T-helper 17 cell (primary cell): ENCODE results near the gene SGPL1. TPM values are rescaled to one million over a fixed set of nuclear protein-coding genes. Genes with fewer than 3 reads are reported as not detected.
"Not testable (repeated sequence)": the region's sequence is repeated elsewhere in the genome, so short reads cannot be mapped to it uniquely, and the experiment has no call there.

ENCODE experiments used
- ATAC-seq: fragments of 150-1000 bp; cut with Tn5 transposase; 2 replicates; pipeline ENCODE4 v1.10.0; 2021; ENCODE audit warnings: mild to moderate bottlenecking, moderate library complexity
- DNase-seq, 3 donors: peaks; one replicate each; pipeline versions ENCODE4 v3.0.0 to v3.0.0-alpha.2; 2020 to 2021
- H3K9me3 ChIP-seq: one replicate; pipeline ENCODE4 v1.7.0; 2013; ENCODE audit warnings: low read length, mild to moderate bottlenecking; ENCODE audit not compliant: control insufficient read depth, poor library complexity, severe bottlenecking
- H3K27ac Mint-ChIP-seq: one replicate; pipeline ENCODE4 v1.8.0; 2022; ENCODE audit warnings: mild to moderate bottlenecking, moderate library complexity, mixed read lengths
- H3K27me3 Mint-ChIP-seq: one replicate; pipeline ENCODE4 v1.8.0; 2022; ENCODE audit warnings: mixed read lengths
- H3K36me3 Mint-ChIP-seq: one replicate; pipeline ENCODE4 v1.8.0; 2022; ENCODE audit warnings: low read depth, mixed read lengths
- H3K4me1 Mint-ChIP-seq: one replicate; pipeline ENCODE4 v1.8.0; 2022; ENCODE audit warnings: mild to moderate bottlenecking, mixed read lengths
- H3K4me3 Mint-ChIP-seq: one replicate; pipeline ENCODE4 v1.8.0; 2022; ENCODE audit warnings: mild to moderate bottlenecking, moderate library complexity, mixed read lengths
- total RNA-seq, 4 donors: library from RNA in 2 of 4; stranded (reverse) in 2 of 4; gene quantifications; one replicate each; pipeline ENCODE4 v1.2.3 and lab custom pipeline; 2022 to 2026

Gene SGPL1
- total RNA-seq, 2 donors from 2014 or later = 21.5 to 22.8 TPM

DNA sequence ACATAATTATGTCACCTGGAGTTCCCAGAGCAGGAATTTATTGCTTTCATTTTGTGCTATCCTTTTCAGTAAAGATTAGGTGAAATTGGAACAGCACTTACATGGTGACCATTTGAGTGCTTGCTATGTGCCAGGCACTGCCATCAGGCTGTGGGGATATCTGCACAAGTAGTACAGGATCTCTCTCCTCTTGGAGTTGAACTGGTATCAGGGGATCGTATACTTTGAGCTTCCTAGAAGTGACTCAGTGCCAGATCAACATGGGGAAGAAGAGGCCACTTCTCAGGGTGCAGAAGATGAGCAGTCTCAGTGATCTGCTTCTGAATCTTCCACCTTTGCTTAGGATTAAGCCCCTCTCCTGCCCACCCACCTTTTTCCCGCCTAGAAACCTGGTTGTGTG is 29.5 kb downstream of the SGPL1 start:
- H3K27me3 Mint-ChIP-seq = no peaks in the 10 kb centered on the region
- no peak for DNase-seq
- peaks cover 14% of the 10 kb centered on the region for H3K4me1 Mint-ChIP-seq
- H3K4me3 Mint-ChIP-seq = no peak overlapping the region
- no peak for ATAC-seq
- H3K36me3 Mint-ChIP-seq = peaks cover 12% of the 10 kb centered on the region
- no peaks in the 10 kb centered on the region for H3K9me3 ChIP-seq
- no peak overlapping the region for H3K27ac Mint-ChIP-seq

DNA sequence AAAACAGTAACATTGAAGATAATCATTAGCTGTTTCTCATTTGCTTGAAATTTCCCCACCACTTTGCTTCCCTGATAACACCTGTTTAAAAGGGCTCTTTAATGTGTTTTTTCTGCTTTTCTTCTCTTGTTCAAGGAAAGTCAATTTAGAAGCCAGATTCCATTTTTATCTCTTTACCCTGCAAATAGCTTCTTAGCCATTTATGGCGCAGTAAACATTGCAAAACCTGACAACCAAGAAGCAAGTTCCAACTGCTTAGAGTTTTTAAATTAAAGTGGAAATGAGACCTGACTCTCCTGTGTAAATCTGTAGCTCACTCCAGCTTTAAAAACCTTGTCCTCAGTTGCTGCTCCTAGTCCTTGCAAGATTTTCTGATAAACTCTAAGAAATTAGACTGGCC is 30.1 kb downstream of the SGPL1 start:
- no peak for DNase-seq
- H3K36me3 Mint-ChIP-seq = peaks cover 12% of the 10 kb centered on the region
- H3K9me3 ChIP-seq = no peaks in the 10 kb centered on the region
- no peak overlapping the region for H3K27ac Mint-ChIP-seq
- no peak for ATAC-seq
- peaks cover 14% of the 10 kb centered on the region for H3K4me1 Mint-ChIP-seq
- no peaks in the 10 kb centered on the region for H3K27me3 Mint-ChIP-seq
- H3K4me3 Mint-ChIP-seq = no peak overlapping the region

DNA sequence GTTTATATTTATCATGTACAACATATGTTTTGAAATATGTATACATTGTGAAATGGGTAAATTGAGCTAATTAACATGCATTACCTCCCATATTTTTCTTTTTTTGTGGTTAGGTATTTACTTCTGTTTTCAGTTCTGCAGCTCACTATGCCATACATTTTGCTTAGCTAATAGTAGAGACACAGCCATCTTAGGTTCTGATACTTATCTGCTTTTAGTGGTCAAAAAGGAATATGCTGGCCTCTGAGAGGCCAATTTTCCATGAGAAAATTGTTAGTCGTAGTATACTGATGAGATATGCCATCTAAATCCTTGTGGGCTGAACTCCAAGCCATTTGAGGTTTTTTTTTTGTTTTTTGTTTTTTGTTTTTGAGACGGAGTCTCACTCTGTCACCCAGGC is 31.0 kb downstream of the SGPL1 start:
- no peaks in the 10 kb centered on the region for H3K27me3 Mint-ChIP-seq
- no peak for ATAC-seq
- DNase-seq = no peak
- H3K27ac Mint-ChIP-seq = no peak overlapping the region
- peaks cover 10% of the 10 kb centered on the region for H3K36me3 Mint-ChIP-seq
- H3K4me1 Mint-ChIP-seq = peaks cover 13% of the 10 kb centered on the region
- H3K9me3 ChIP-seq = no peaks in the 10 kb centered on the region
- H3K4me3 Mint-ChIP-seq = no peak overlapping the region

DNA sequence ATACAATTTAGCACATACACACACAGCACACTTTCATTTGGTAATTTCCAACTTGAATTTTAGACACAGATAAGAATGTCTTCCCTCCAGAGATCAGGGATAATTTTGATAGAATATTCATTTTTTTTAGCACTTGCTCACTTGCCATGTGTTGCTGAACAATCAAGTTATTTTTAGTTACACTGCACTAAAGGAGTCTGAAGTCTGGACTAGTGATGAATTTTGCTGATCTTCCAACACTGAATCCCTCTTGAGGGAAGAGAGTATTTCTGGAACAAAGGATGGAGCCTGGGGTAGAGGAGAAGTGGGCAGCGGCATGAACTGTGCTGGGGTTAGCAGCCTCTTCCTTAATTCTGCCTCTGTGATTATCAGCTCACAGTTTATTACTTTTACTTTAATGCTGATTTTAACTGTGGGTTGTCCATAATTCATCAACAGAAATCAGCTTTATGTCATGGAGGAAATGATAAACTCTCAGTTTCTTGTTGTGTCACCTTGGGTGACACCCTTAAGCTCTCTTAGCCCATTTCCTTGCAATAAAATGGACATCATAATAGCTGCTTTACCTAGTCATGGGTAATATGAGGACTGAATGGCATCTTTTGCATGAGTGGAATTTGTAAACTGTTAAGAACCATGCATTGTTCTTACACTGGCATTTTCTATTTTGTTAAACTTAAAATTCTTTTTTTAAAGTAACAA is 32.1 kb downstream of the SGPL1 start:
- H3K27me3 Mint-ChIP-seq = no peaks in the 10 kb centered on the region
- DNase-seq (no peak), ATAC-seq (no peak)
- peaks cover 8% of the 10 kb centered on the region for H3K36me3 Mint-ChIP-seq
- H3K9me3 ChIP-seq = no peaks in the 10 kb centered on the region
- H3K4me3 Mint-ChIP-seq = no peak overlapping the region
- H3K4me1 Mint-ChIP-seq = peaks cover 13% of the 10 kb centered on the region
- no peak overlapping the region for H3K27ac Mint-ChIP-seq

DNA sequence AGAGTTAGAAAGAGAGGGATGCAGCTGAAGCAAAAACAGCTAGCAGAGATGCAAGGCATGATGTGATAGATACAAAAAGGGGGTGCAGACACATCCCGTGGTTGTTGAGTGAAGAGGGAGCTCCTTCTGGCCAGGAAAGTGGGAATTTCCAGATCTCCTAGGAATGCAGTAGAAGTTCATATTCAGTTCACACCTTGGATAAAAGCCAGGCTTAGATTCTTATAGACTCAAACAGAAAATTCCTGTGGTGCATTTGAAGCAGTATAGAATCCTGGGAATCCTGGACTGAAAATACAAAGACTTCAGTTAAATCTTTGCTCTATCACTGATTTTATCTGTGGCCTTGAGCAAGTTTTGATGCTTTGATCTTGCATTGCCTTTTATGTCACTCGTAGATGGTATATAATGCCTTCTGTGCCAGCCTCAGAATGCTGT is 33.9 kb downstream of the SGPL1 start:
- no peaks in the 10 kb centered on the region for H3K27me3 Mint-ChIP-seq
- no peak for ATAC-seq
- H3K4me3 Mint-ChIP-seq = no peak overlapping the region
- peaks cover 5% of the 10 kb centered on the region for H3K36me3 Mint-ChIP-seq
- H3K9me3 ChIP-seq = no peaks in the 10 kb centered on the region
- H3K27ac Mint-ChIP-seq = no peak overlapping the region
- DNase-seq = no peak
- peaks cover 9% of the 10 kb centered on the region for H3K4me1 Mint-ChIP-seq

DNA sequence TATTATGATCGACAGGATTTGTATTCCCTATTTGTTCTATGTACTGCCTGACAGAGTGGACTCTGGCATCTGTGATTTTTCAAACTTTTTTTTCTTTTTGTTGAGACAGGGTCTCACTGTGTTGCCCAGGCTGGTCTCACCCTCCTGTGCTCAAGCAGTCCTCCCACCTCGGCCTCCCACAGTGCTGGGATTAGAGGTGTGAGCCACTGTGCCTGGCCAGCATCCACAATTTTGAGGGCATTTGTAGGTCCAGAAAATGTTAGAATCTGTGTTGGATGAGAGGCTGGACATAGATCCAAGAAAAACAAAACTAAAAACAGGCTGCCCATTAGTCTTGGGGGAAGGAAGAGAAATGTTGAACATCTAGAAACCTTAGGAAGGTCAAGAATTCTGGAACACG is 34.3 kb downstream of the SGPL1 start:
- H3K4me3 Mint-ChIP-seq = no peak overlapping the region
- H3K4me1 Mint-ChIP-seq = peaks cover 9% of the 10 kb centered on the region
- H3K9me3 ChIP-seq = no peaks in the 10 kb centered on the region
- DNase-seq = no peak
- no peaks in the 10 kb centered on the region for H3K27me3 Mint-ChIP-seq
- H3K36me3 Mint-ChIP-seq = peaks cover 5% of the 10 kb centered on the region
- ATAC-seq = no peak
- H3K27ac Mint-ChIP-seq = no peak overlapping the region

DNA sequence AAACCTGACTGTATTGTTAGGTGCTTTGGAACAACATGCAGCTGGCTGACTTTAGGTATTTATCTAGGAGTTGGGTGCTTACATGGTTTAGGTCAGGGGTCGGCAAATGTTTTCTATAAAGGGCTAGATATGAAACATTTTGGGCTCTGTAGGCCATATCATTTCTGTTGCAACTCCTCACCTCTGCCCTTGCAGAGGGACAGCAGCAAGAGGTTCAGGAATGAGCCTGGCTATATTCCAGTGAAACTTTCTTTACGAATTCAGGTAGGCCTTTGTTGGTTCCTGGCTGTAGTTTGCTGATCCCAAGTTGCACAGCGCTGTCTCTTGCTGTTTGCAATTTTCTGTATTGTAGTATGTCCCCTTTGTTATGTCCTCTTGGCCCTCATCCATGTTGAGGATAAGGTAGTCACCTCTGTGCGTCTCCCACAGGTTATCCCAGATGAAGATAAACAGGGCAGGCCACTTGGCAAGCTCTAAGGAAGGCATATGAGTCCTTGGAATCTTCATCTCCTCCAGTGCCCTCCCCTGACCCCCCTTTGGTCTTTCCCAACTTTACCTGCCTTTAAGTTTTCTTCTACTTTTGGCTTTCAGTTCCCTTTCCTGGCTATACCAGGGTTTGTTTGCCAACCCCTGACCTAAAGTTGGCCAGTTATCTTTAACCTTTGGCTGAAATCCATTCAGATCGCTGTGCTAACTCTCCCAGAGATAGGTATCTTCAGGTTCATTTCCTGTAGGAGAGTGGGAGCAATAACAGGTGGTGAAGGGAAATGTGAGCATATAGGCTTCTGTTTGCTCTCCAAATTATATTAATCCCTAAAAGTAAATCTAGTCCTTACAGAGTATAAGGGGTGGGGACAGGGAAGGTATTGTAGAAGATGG is 36.1 kb downstream of the SGPL1 start:
- no peaks in the 10 kb centered on the region for H3K9me3 ChIP-seq
- Mint-ChIP-seq H3K4me1 (peaks cover 12% of the 10 kb centered on the region), H3K4me3 (no peak overlapping the region), H3K27me3 (no peaks in the 10 kb centered on the region), H3K36me3 (peaks cover 5% of the 10 kb centered on the region), H3K27ac (no peak overlapping the region)
- DNase-seq (no peak), ATAC-seq (no peak)

DNA sequence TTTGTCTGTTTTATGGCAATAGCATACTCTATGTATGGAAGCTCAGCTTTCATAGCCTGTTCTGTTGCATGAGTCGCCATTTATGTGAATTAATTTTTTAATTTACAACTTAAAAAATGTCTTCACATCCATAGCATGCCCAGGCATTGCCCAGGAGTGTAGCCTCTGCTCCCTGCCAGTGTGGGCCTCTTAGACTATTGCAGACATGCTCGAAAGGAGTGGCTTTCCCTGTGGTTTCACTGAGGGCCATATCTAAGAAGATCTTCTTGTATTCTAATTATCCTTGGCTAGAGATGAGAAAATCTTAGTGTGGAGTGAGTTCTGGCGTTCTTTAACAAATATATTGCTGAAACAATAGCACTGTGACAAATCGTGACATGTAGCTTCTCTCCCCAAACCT is 37.3 kb downstream of the SGPL1 start:
- H3K4me1 Mint-ChIP-seq = peaks cover 12% of the 10 kb centered on the region
- ATAC-seq = no peak
- peaks cover 5% of the 10 kb centered on the region for H3K36me3 Mint-ChIP-seq
- no peak overlapping the region for H3K27ac Mint-ChIP-seq
- H3K9me3 ChIP-seq = no peaks in the 10 kb centered on the region
- H3K27me3 Mint-ChIP-seq = no peaks in the 10 kb centered on the region
- no peak overlapping the region for H3K4me3 Mint-ChIP-seq
- no peak for DNase-seq

DNA sequence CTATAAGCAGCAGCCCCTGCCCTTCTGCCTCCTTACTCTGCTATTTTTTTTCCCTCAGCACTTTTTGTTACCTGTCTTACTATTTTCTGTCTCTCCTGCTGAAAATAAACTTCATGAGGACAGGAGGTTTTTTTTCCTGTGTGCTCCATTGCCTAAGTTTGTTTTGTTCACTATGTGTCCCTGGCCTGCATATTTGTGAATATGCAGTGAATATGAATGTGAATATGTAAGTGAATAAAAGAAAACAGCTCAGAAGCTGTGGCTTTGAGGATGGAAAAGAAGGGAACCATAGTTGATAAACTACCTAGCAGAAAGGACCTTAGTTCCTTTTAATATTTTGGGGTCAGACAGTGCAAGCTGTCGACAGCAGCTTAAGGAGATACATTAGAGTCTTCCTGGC is 37.7 kb downstream of the SGPL1 start:
- H3K27ac Mint-ChIP-seq = no peak overlapping the region
- no peak for ATAC-seq
- peaks cover 12% of the 10 kb centered on the region for H3K4me1 Mint-ChIP-seq
- peaks cover 5% of the 10 kb centered on the region for H3K36me3 Mint-ChIP-seq
- DNase-seq = no peak
- H3K27me3 Mint-ChIP-seq = no peaks in the 10 kb centered on the region
- no peak overlapping the region for H3K4me3 Mint-ChIP-seq
- no peaks in the 10 kb centered on the region for H3K9me3 ChIP-seq

DNA sequence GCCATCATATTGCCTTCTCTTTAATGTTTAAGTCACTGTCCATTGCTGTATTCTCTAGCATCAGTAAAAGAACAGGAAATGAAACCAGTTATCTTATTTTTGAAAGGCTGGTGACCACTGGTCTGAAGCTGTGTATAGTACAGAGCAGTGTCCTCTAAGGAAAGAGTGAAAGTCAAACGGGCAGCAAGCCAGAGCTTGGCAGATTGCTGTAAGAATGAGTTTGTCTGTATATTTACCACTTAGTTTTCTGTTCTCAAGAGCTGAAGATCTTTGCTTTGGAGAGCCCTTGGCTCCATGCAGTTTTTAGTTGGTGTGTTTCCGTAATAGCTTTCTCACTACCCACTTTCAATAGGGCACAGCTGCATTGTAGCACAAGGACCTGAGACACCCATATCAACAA is 40.7 kb downstream of the SGPL1 start:
- H3K27ac Mint-ChIP-seq = no peak overlapping the region
- H3K36me3 Mint-ChIP-seq = peaks cover 14% of the 10 kb centered on the region
- ATAC-seq (no peak), DNase-seq (no peak)
- no peaks in the 10 kb centered on the region for H3K9me3 ChIP-seq
- H3K27me3 Mint-ChIP-seq = no peaks in the 10 kb centered on the region
- H3K4me3 Mint-ChIP-seq = no peak overlapping the region
- peaks cover 7% of the 10 kb centered on the region for H3K4me1 Mint-ChIP-seq

DNA sequence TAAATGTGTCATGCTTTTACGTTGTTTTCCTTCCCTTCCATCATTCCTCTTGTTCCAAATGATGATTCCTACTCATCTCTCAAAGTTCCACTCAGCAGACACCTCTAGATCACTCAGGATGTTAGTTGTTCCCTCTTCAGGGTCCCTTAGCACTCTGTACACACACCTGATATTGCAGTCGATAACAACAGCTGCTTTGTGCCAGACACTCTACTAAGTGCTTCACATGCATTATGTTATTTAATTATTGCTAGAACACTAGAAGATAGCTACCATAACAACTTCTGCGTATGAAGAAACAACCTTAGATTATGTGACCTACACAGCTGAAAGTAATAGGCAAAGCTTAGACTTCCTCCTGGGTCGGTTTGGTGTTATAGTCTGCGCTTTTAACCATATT is 43.0 kb downstream of the SGPL1 start:
- DNase-seq (no peak), ATAC-seq (no peak)
- H3K36me3 Mint-ChIP-seq = peaks cover 11% of the 10 kb centered on the region
- H3K27me3 Mint-ChIP-seq = no peaks in the 10 kb centered on the region
- peaks cover 2% of the 10 kb centered on the region for H3K4me1 Mint-ChIP-seq
- H3K4me3 Mint-ChIP-seq = no peak overlapping the region
- peak overlapping the region; percentile 67 for H3K27ac Mint-ChIP-seq
- H3K9me3 ChIP-seq = no peaks in the 10 kb centered on the region

DNA sequence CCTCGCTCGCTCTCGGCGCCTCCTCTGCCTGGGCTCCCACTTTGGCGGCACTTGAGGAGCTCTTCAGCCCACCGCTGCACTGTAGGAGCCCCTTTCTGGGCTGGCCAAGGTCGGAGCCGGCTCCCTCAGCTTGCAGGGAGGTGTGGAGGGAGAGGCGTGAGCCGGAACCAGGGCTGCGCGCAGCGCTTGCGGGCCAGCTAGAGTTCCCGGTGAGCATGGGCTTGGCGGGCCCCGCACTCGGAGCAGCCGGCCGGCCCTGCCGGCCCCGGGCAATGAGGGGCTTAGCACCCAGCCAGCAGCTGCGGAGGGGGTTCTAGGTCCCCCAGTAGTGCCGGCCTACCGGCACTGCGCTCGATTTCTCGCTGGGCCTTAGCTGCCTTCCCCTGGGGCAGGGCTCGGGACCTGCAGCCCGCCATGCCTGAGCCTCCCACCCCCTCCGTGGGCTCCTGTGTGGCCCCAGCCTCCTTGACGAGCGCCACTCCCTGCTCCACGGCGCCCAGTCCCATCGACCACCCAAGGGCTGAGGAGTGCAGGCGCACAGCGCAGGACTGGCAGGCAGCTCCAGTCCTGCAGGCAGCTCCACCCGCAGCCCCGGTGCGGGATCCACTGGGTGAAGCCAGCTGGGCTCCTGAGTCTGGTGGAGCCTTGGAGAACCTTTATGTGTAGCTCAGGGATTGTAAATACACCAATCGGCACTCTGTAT is 45.9 kb downstream of the SGPL1 start:
- not testable (repeated sequence) for H3K27me3 Mint-ChIP-seq, H3K9me3 ChIP-seq, H3K4me3 Mint-ChIP-seq, H3K27ac Mint-ChIP-seq, H3K4me1 Mint-ChIP-seq, ATAC-seq, DNase-seq
- peaks cover 20% of the 10 kb centered on the region for H3K36me3 Mint-ChIP-seq

DNA sequence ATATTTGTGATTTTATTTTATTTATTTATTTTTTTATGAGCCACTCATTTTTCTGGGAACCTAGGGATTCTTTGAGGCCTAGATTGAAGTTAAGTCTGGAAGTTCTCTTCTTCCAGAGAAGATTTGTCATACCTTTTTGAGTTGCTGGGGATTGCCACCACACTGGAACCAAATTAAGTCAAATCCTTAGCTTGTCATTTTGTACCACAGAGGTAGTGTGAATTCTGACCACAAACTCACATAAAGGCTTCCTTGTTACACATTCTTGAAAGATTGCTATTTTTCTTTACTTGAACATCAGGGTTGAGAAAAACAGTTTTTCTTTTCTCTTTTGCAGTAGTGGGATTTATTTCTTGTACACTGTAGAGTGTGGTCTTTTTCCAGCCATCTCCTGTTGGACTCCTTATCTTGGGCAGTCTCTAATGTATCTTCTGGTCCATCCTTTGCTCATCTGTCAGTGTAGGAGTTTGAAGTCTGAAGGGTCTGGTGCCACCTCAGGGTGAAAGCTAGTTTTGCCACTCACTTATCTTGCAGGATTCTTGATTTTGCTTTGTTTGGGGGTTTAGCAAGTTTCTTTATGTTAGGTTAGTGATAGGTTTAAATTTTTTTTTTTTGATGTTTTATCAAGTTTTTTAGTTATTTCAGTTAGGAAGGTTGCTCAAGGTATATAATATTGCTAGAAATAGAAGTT is 47.9 kb downstream of the SGPL1 start:
- Mint-ChIP-seq H3K27me3 (no peaks in the 10 kb centered on the region), H3K27ac (no peak overlapping the region), H3K36me3 (peaks cover 18% of the 10 kb centered on the region), H3K4me3 (no peak overlapping the region), H3K4me1 (peaks cover 6% of the 10 kb centered on the region)
- no peaks in the 10 kb centered on the region for H3K9me3 ChIP-seq
- DNase-seq (no peak), ATAC-seq (no peak)
